Brain pericyte (primary cell): ENCODE results near the gene COMMD3.
A peak's percentile ranks its signal among the peaks of the same experiment; 100 is the strongest.
"Not testable (repeated sequence)": the region's sequence is repeated elsewhere in the genome, so short reads cannot be mapped to it uniquely, and the experiment has no call there.

Experiments used
- DNase-seq: peaks from one replicate; pipeline ENCODE4 v3.0.0-alpha.2; 2012; ENCODE audit warnings: low read depth, low spot score

The COMMD3 gene

GRCh38 chr10:22338931-22339330 is 22.7 kb downstream of the COMMD3 start:
- no peak for DNase-seq

GRCh38 chr10:22339761-22340328 is 23.7 kb downstream of the COMMD3 start:
- no peak for DNase-seq

DNA sequence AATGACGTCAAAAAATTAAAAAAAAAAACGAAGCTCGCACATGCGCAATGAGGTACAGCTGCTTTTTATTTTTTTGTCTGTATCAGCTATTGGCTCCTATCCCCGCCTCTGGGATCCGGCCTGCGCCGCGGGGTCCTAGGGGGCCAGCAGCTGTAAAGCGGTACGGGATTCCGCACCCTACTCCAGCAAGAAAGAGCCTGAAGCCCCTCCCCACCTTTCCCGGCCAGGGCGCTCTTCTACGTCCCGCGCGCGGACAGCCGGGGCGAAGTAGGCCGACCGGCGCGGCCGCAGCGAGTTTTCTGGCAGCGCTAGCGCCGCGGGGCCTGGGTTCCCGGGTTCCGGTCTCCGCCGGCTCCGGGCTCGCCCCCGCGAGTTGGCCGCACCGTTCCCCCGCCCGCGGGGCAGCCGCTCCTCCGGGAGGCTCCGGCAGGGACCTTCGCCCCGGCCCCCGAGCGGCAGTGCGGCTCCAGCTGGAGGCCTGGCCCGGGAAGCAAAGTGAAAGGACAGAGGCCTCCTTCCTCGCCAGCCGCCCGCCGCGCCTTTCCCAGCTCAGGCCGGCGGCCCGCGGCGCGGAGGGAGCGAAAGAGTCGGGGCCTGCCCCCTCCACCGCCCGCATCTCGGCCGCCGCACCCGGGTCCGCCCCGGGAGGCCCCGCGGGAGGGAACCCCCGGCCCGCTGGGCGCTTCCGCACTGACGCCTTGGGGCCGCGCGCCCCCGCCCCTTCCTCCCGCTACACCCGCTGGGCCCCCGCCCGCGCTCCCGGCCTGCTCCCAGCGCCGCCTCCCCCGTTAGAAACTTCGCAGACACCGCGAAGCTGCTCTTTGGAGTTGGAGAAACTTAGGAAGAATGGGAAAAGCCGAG is 24.4 kb downstream of the COMMD3 start:
- peak; percentile 57 for DNase-seq

DNA sequence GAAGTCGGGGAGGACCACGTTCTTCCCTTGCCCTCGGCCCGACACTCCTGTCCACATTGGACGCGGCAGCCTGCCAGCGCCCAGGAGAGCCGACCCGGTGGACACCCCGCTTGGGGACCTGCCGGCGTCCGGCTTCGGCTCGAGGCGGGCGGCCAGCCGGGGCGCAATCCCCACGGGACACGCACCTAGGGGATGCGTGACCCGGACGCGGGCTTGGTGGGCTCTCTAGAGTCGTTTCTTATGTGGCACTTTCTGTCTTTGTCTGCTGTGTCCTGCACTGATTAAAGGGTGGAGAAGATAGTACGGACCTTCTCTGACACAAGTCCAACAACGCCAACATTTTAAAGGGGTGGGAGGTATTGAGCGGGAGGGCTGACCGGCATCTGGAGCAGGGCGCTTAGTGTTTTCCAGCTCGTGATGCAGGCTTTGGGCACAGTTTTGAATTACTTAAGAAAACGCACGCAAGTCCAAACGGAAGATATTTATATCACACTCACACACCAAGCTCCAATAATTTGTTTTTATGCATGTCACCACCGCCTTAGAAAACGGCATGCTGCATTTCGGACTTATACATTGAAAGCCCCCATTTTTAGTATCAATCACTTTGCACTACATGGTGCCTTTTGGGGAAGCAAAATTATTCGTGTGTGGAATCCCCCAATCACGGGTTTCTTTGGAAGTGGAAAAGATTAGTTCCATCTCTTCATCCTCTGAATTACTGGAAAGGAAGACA is 25.2 kb downstream of the COMMD3 start:
- DNase-seq, result no peak

GRCh38 chr10:22341926-22342196 is 25.7 kb downstream of the COMMD3 start:
- DNase-seq, result no peak

- DNase-seq, result no peak
Observed at GRCh38 chr10:22342421-22342820, 26.2 kb downstream of the COMMD3 start.

DNA sequence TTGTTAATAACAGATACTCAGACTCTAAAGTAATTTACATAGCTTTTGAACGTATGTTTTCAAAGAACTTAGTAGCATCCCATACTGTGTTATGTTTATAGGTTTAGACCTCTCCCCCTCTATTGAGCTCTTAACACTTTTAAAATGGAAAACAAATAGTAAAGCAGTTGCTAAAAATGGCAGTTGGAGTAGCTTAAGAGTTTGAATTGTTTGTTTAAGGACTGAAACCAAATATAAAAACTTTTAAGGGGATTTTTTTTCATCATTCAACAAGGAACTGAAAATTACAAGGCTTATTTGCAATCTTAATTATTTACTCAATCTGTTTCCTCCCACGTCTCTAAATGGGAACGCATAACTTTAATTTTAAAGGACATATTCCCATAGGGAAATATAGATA is 27.5 kb downstream of the COMMD3 start:
- DNase-seq, result no peak

- DNase-seq, result no peak
Observed at GRCh38 chr10:22344249-22344648, 28.1 kb downstream of the COMMD3 start.

GRCh38 chr10:22344781-22345300 is 28.7 kb downstream of the COMMD3 start:
- no peak for DNase-seq

DNA sequence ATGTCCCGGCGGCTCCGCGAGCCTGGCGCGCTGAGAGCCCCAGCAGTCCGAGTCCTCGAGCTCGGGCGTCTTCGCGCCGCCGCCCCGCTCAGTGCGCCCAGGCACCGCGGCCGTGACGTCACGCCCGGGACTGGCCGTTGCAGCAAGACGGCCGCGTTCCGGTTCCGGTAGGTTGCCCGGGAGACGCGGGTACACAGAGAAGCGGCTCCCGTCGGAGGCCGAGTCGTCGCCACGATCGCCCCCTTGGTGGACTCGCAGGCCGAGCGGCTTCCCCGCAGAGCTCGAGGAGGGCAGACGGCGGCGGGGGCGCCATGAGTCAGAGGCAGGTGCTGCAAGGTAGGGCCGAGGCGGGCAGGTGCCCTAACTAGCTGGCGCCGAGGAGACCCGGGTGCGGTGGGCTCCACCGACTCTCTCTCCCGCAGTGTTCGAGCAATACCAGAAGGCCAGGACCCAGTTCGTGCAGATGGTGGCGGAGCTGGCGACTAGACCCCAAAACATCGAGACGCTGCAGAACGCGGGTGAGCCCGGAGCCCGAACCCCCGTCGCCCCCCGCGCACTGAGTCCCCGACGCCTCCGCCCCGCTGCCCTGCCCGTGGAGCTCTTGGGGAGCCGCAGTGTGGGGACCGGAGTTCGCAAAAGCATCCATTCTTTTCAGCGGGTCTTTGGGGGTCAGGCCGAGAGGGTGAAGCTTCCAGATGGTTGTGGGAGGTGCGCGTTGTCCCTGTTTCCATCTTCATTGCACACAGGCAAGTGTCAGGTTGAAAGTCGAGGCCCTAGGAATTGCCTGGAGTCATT is 29.3 kb downstream of the COMMD3 start, which contains the start of gene SPAG6:
Gene SPAG6, plus strand, starts transcription at position 196 of the 795 bp plus-strand sequence. Its CDS starts 116 bp downstream, at position 312.
- DNase-seq, result no peak

DNA sequence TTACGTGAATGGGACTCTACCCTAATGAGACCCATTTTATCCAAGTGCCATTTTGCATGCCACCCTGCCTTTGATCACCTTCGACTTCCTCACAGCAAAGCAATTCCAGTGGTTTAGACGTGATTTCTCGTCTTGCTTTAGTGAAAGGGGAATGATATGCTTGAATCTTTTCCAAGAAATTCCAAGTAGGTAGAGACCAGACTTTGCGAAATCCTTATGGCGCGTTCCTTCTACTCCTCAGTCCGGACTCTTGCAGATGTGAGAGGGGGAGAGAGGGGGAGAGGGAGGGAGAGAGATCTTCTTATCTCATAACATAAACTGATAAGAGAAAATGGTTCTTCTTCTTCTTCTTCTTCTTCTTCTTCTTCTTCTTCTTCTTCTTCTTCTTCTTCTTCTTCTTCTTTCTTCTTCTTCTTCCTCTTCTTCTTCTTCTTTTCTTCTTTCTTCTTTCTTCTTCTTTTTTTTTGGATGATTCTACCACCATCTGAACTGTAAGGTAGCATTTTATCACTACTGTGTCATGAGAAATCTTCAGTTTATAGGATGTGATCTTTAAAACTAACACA is 30.0 kb downstream of the COMMD3 start:
- no peak for DNase-seq

DNA sequence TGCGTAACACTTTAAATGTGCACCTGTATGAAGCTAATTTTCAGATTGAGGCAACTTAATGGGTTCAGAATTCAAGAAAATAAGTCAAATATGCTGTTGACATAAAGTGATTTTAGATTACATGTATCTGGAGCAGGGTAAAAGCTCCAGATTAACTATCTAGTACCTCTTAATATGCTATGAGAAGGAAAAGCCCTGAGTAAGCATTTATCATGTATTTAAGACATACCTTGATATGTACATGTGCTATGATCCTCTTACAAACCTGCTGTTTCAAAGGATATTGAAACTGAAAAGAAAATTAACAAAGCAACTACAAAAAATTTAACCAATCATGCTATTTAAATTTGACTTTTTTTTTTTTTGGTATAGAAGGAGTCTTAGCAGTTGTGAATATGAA is 33.6 kb downstream of the COMMD3 start:
- DNase-seq, result no peak

- DNase-seq, result no peak
Observed at GRCh38 chr10:22351131-22351703, 35.0 kb downstream of the COMMD3 start.

- DNase-seq, result no peak
Observed at GRCh38 chr10:22356324-22356873, 40.2 kb downstream of the COMMD3 start.

GRCh38 chr10:22357770-22358169 is 41.6 kb downstream of the COMMD3 start:
- DNase-seq, result not testable (repeated sequence)

DNA sequence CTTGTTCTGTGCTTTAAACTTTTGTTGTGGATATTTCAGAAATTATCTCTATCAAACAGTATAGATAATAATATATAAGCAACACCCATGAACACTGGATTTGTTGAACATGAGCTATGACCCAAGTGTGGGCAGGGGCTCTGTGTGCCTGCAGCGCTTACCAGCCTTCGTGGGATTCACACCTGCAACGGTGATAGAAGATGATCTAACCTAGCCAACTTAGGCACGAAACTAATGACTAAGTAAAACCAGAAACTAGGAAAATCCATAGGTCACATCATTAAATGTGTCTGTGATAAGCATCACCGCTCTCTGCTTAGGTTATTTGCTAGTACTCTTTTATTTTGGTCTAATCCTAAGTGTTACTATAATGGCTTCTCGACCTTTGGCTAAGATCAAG is 47.1 kb downstream of the COMMD3 start:
- DNase-seq, result no peak

DNA sequence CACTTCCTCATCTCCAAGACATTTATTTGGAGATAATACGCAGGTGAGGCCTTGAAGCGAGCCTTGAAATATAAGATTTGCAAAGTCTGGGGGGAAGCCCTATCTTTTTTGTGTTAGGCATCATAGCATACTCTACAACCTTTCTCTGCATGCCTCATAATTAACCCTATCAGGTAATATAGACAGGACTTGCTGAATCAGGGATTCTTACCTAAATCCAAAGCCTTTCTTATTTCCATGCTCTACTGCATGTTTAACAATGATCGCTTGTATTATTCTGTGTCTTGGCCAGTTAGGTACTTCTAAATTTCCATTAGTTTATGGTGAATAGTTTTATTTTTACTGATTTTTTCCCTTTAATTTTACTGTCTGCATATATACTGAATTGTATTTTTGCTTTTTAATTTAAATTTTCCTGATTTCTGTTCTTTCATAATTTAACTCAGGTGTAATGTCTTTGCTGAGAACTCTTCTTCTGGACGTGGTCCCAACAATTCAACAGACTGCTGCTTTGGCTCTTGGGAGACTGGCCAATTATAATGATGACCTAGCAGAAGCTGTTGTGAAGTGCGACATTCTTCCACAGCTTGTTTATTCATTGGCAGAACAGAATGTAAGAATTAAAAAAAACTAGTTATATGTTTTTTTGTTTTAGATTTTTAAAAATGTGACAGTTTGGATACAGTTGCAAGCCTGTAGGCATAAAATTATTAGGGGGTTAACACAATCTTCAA is 48.4 kb downstream of the COMMD3 start:
- no peak for DNase-seq

DNA sequence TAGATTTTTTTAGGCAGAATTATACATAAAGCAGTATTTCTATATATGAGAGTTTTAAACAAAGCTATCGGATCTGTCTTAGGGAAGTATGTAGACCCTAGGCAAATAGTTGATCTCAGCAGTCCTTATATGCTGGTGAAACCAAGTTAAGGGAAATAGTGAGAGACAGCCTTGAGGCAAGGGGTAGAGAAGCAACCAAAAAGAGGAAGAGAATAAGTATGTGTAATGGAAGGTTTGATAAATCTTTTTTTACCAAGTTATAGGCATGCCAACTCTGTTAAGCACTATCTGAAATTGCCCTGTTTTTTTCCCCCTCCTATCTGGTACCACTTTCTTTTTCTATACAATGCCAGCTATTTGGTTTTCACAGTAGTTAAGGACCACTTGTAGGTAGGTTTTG is 49.0 kb downstream of the COMMD3 start:
- no peak for DNase-seq

GRCh38 chr10:22365644-22366434 is 49.7 kb downstream of the COMMD3 start:
- DNase-seq, result no peak
